SK-N-MC (cell line): ENCODE data around the gene MADD.

Source experiments
- DNase-seq: peaks from one replicate; pipeline ENCODE4 v3.0.0-alpha.2; 2011; ENCODE audit warnings: low read depth, low spot score
- H3K27ac ChIP-seq: fragments of 200-600 bp; sonication (generic); 2 replicates; pipeline ENCODE4 v1.5.1; 2016; ENCODE audit warnings: mixed run types
- H3K36me3 ChIP-seq: fragments of 200-600 bp; sonication (generic); 2 replicates; pipeline ENCODE4 v1.6.1; 2017; ENCODE audit warnings: antibody characterized with exemption, low read length, mixed read lengths; ENCODE audit not compliant: insufficient read depth
- H3K4me3 ChIP-seq: fragments of 200-600 bp; sonication (generic); 2 replicates; pipeline ENCODE4 v1.5.1; 2016
- H3K9ac ChIP-seq: fragments of 200-600 bp; sonication (generic); 2 replicates; pipeline ENCODE4 v1.8.0; 2017; ENCODE audit warnings: mixed run types, mixed read lengths; ENCODE audit not compliant: insufficient read length
- H3K9me3 ChIP-seq: fragments of 200-600 bp; sonication (generic); 2 replicates; pipeline ENCODE4 v1.6.1; 2017; ENCODE audit warnings: low read depth, mild to moderate bottlenecking, antibody characterized with exemption, low read length, moderate library complexity, mixed read lengths
- EZH2 ChIP-seq: fragments of 200-600 bp; sonication (generic); IDR thresholded peaks from one replicate; pipeline ENCODE4 v1.6.1; 2017; ENCODE audit warnings: antibody characterized with exemption
- FOXP2 ChIP-seq: optimal IDR thresholded peaks from 2 replicates; pipeline ENCODE3; 2011; ENCODE audit warnings: mild to moderate bottlenecking, moderate library complexity; ENCODE audit not compliant: insufficient read depth; ENCODE audit errors: extremely low read length, control extremely low read depth
- POLR2AphosphoS5 ChIP-seq: IDR thresholded peaks from 2 replicates; pipeline ENCODE4 v1.6.1; 2012; ENCODE audit warnings: mild to moderate bottlenecking, low read depth, low read length, borderline replicate concordance

Gene MADD

DNA sequence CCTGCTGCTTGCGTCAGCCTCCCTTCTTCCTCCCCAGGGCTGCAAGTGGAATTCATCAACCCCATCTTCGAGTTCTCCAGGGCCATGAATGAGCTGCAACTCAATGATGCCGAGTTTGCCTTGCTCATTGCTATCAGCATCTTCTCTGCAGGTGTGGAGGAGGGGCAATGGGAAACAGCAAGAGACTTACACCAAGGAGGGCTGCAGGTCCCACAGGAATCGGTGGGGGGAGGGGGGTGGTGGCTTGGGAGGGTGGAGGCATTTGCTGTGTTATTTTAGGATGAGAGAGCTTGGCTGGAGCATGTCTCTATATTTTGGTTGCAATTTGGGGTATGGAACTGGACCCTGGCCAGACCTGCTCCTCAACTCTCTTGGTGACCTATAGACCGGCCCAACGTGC lies 2.1 kb upstream of the MADD start:
- no peaks in the 10 kb centered on the region for H3K9me3 ChIP-seq
- H3K27ac ChIP-seq, result peak overlapping the region; percentile 98
- H3K4me3 ChIP-seq, result peak overlapping the region; percentile 81
- H3K9ac ChIP-seq, result no peak overlapping the region
- DNase-seq, result no peak
- no peaks in the 10 kb centered on the region for H3K36me3 ChIP-seq
- TF ChIP-seq POLR2AphosphoS5, result no peak
- TF ChIP-seq FOXP2, result no peak
- TF ChIP-seq EZH2, result no peak

DNA sequence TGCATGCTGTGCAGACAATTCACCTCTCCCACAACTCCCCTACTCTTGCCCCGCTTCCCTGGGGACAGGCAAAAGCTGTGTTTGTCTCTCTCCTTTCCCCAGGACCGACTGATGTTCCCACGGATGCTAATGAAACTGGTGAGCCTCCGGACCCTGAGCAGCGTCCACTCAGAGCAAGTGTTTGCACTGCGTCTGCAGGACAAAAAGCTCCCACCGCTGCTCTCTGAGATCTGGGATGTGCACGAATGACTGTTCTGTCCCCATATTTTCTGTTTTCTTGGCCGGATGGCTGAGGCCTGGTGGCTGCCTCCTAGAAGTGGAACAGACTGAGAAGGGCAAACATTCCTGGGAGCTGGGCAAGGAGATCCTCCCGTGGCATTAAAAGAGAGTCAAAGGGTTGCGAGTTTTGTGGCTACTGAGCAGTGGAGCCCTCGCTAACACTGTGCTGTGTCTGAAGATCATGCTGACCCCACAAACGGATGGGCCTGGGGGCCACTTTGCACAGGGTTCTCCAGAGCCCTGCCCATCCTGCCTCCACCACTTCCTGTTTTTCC lies 1.4 kb upstream of the MADD start:
- Histone ChIP-seq H3K9me3 (no peaks in the 10 kb centered on the region), H3K27ac (peak overlapping the region; percentile 98), H3K9ac (peak overlapping the region; percentile 82), H3K4me3 (peak overlapping the region; percentile 81), H3K36me3 (no peaks in the 10 kb centered on the region)
- no peak for DNase-seq
- TF ChIP-seq FOXP2 (no peak), EZH2 (no peak), POLR2AphosphoS5 (no peak)

DNA sequence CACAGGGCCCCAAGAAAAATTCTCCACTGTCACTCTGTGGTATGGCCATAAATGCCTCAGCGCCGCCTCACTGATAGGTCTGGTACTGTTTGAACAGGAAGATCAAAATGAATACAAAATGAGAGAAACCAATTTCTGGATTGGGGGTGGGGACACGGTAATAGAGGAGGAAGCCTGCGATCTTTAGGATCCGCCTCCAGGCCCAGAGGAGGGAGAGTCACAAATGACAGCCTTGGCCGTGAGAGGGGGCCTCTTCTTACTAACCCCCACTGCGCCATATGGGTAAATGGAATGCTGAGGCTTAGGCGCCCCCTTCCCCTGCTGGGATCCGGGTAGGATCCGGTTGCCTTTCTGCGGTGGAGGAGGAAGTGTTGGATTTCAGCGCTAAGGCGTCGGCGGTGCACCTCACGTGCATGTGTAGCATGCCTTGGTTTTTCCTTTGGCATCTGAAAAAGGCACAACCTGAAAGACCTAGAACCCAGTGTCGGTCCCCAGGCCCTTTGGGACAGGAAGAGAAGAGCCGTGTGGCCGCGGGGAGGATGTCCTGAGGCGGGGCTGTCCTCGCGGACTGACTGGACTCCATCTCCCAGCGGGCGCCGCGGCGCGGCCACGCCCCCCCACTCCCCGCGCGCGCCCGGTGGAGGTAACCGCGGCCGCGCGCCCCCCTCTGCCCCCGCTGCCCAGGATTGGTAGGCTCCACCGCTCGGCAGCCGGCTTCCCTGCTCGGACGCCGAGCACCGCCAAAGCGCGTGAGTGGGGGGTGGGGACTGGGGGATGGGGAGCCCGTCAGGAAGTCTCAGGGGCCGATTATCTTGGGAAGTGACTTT lies 718 bp upstream of the MADD start:
- Histone ChIP-seq H3K4me3 (peak overlapping the region; percentile 81), H3K36me3 (peaks cover under 1% of the 10 kb centered on the region; the same call in 1 of the 2 replicates), H3K9ac (peak overlapping the region; percentile 82), H3K27ac (peak overlapping the region; percentile 98), H3K9me3 (no peaks in the 10 kb centered on the region)
- peak; percentile 90 for DNase-seq
- peak; percentile 73 for TF ChIP-seq POLR2AphosphoS5
- no peak for TF ChIP-seq EZH2

DNA sequence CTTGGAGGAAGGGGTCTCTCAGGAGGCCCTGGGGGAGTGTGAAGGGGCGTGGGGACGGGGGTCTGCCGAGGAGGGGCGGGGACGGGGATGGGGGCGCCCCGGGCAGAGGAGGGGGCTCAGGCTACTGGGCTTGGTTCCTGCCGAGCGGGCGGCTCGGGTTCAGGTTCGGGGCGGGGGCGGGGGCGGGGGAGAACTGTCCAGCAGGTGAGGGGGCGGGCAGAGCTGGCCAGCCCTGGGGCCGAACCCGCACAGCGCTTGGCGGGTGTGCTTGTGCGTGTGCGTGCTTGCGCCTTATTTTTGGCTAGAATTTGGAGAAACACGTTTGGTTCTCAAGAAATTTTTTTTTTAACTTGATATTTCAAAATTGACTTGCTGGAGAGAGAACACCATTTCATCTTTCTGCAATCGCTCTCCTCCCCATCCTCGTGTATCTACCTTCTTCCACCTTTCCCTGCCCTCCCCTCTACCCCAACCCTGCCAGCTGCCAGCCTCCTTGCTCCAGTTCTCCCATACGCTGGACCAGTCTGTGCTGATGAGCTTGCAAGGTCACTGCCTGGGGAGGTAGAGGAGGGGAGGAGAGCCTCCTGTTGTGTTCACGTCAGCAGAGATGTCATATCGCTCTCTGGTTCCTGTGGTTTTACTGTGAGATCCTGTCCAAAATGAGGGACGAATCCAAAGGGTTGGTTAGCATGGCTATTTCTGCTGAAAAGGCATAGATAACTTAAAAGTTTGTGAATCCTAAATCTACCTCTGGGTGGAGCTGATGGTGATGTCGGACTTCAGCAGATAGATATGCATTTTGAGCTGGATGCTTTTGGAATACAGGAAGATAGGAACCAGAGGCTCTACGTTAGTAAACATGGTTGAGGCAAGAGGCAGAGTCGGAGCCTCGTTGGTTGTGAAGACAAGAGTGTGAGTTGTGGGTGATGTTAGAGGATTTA lies 668 bp downstream of the MADD start:
- Histone ChIP-seq H3K9ac (peak overlapping the region; percentile 82), H3K4me3 (peak overlapping the region; percentile 81), H3K9me3 (no peaks in the 10 kb centered on the region), H3K36me3 (peaks cover 14% of the 10 kb centered on the region), H3K27ac (peak overlapping the region; percentile 98; the same call in 1 of the 2 replicates)
- no peak for DNase-seq
- no peak for TF ChIP-seq FOXP2
- TF ChIP-seq EZH2, result no peak
- TF ChIP-seq POLR2AphosphoS5, result no peak

DNA sequence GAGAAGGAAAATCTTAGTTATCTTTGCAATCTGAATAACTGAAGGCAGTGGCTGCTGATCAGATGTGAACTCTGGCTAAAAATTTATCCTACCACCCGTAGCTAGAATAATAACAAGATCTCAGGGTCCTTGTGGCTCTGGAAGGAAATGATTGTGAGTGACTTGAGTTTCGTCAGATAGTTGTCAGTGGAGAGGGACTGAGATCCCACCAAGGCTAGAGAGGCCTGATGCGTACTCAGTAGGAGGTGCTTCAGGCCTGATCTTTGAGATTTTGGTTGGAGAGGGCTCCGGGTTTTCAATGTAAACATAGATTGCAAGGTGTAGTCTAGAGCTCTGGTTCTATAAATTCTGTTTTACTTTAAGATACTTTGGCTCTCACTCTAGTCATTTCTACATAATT lies 1.4 kb downstream of the MADD start:
- Histone ChIP-seq H3K27ac (no peak overlapping the region), H3K36me3 (peaks cover 22% of the 10 kb centered on the region), H3K4me3 (peak overlapping the region; percentile 81), H3K9me3 (no peaks in the 10 kb centered on the region), H3K9ac (peak overlapping the region; percentile 52)
- TF ChIP-seq EZH2 (no peak), FOXP2 (no peak), POLR2AphosphoS5 (no peak)
- DNase-seq, result no peak

DNA sequence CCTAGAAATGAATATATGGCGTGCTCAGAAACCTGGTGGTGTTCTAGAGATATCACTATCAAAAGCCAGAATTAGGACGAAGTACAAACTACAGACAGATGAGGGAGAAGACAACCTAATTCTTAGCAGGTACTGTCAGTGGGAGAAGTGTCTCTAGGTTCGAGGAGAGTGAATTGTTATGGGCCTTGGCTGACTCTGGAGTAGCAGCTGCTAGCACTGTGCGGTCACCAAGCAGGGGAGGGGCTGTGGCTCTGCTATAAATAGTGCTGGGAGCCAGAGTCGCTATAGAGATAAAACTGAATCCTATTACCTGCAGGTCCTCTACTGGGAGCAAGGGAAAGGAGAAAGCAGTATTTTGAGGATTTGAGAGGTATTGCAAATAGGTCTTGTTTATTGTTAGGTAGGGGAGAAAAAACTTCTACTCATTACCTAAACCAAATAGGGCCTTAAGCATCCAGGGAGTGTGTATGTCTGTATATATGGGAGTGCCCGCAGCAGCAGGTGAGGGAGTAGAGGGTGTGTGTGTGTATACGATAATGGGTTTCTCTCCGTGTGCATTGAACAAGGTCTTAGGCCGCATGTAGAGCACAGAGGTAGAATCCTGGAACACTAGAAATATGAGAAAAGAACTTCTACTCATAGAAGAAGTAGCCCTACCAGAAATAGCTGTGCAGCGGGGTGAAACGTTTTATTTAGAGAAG lies 2.2 kb downstream of the MADD start:
- TF ChIP-seq FOXP2 (no peak), POLR2AphosphoS5 (no peak), EZH2 (no peak)
- DNase-seq, result no peak
- H3K4me3 ChIP-seq, result no peak overlapping the region
- H3K27ac ChIP-seq, result no peak overlapping the region
- H3K9me3 ChIP-seq, result no peaks in the 10 kb centered on the region
- peaks cover 29% of the 10 kb centered on the region for H3K36me3 ChIP-seq
- no peak overlapping the region for H3K9ac ChIP-seq

DNA sequence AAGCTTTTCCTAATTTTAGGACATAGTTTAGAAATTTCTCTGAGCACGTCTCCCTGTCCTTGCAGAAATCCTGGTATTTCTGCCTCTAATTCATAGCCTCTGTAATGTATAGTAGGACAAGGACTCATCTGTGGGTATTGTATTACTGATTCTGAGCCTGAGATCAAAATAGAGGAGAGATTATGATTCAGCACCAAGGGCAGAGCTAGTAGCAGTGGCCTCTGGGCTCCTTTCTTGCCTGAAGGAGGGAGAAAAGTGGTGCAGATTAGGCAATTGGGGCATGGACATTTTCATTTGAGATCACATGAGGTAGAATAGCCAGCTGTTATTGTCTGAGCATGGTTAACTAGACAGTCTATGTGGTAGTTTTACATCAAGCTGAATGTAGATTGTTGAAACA lies 2.8 kb downstream of the MADD start:
- Histone ChIP-seq H3K9me3 (no peaks in the 10 kb centered on the region), H3K9ac (no peak overlapping the region), H3K27ac (no peak overlapping the region), H3K4me3 (no peak overlapping the region), H3K36me3 (peaks cover 35% of the 10 kb centered on the region)
- no peak for DNase-seq
- TF ChIP-seq POLR2AphosphoS5 (no peak), EZH2 (no peak), FOXP2 (no peak)
